ENCODE data around the gene BACH2. TPM values are rescaled to one million over a fixed set of nuclear protein-coding genes. Genes with fewer than 3 reads are reported as not detected.

Gene BACH2
- total RNA-seq, 4 donors from 2014 or later: 4.2 to 9.8 (median 5.8) TPM

DNA sequence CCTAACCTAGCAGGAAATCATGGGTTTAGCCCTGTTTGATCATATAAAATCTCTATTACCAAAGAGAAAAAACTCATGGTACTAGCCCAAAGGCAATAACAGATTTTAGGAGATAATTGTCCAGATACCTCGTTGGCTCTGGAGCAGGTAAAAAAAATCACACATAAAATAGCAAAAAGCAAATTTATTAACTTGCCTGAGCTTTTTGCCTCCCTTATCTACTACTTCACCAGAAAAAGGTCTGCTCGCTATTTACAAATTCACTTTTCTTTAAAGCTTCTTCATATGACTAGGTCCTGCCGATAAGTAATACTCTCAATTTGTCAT lies 320.0 kb downstream of the BACH2 start:
- Histone ChIP-seq H3K36me3 (no peaks in the 10 kb centered on the region), H3K4me3 (no peak overlapping the region), H3K27ac (replicated peaks in 1 of 4) (no peak overlapping the region), H3K9me3 (no peaks in the 10 kb centered on the region), H3K27me3 (no peaks in the 10 kb centered on the region), H3K4me1 (peaks cover 8 to 19% (median 17%) of the 10 kb centered on the region in 4 donors)
- WGBS: 97% methylated on average over 3 of the region's 3 CpGs
- no peak for DNase-seq (ENCODE audit: extremely low spot score)
- TF ChIP-seq POLR2A (IDR thresholded peaks at IDR 0.05; ENCODE audit: low read depth) (no peak), POLR2AphosphoS5 (IDR thresholded peaks at IDR 0.05) (no peak), EP300 (IDR thresholded peaks at IDR 0.05) (no peak)
- TF ChIP-seq, protein P1, sequence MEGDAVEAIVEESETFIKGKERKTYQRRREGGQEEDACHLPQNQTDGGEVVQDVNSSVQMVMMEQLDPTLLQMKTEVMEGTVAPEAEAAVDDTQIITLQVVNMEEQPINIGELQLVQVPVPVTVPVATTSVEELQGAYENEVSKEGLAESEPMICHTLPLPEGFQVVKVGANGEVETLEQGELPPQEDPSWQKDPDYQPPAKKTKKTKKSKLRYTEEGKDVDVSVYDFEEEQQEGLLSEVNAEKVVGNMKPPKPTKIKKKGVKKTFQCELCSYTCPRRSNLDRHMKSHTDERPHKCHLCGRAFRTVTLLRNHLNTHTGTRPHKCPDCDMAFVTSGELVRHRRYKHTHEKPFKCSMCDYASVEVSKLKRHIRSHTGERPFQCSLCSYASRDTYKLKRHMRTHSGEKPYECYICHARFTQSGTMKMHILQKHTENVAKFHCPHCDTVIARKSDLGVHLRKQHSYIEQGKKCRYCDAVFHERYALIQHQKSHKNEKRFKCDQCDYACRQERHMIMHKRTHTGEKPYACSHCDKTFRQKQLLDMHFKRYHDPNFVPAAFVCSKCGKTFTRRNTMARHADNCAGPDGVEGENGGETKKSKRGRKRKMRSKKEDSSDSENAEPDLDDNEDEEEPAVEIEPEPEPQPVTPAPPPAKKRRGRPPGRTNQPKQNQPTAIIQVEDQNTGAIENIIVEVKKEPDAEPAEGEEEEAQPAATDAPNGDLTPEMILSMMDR (IDR thresholded peaks at IDR 0.05): no peak
- intact Hi-C loops (cut with DNase I): loop anchor here (10.0 kb wide), 1 partner anchor 108 kb away; no protein-coding TSS in a partner anchor

DNA sequence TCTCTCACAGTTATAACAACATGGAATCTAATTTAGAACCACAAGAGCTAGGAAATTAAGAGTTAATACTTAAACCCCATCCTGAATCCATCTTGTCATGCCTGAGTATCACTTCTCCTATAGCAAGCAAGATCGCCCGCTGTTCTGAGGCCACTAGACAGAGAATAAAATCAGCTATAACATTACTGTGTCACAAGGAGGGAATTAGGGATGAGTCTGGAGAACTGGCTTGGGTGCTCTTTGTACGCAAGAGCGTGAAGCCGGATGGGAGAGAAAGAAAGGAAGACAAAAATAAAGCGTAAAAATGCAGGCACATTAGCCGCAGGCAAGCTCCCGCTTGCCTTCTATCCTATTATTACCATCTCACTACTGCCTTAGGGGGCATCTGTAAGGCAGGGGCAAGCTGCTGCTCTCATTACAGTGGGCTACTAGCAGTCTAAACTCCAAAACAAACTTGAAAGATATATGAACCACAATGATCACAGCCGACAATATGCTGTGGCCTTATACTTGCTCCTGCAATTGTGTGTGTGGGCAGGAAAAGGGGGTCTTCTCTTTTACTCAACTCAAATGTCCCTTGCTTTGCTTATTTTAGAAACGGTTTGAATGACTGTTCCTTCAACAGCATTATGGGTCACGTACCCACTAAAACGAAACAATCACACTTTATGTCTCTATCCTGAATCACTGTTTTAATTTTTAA lies 320.5 kb downstream of the BACH2 start:
- TF ChIP-seq POLR2A (IDR thresholded peaks at IDR 0.05; ENCODE audit: low read depth) (no peak), EP300 (IDR thresholded peaks at IDR 0.05) (no peak), POLR2AphosphoS5 (IDR thresholded peaks at IDR 0.05) (no peak)
- TF ChIP-seq, protein P1 (IDR thresholded peaks at IDR 0.05): no peak
- Histone ChIP-seq H3K4me1 (peaks cover 8 to 19% (median 17%) of the 10 kb centered on the region in 4 donors), H3K9me3 (no peaks in the 10 kb centered on the region), H3K4me3 (no peak overlapping the region), H3K36me3 (no peaks in the 10 kb centered on the region), H3K27ac (replicated peaks in 1 of 4) (no peak overlapping the region), H3K27me3 (no peaks in the 10 kb centered on the region)
- intact Hi-C loops (cut with DNase I): loop anchor here (10.0 kb wide), 1 partner anchor 109 kb away; no protein-coding TSS in a partner anchor
- no peak for DNase-seq (ENCODE audit: extremely low spot score)
- 95% methylated on average over 12 of the region's 12 CpGs for WGBS

DNA sequence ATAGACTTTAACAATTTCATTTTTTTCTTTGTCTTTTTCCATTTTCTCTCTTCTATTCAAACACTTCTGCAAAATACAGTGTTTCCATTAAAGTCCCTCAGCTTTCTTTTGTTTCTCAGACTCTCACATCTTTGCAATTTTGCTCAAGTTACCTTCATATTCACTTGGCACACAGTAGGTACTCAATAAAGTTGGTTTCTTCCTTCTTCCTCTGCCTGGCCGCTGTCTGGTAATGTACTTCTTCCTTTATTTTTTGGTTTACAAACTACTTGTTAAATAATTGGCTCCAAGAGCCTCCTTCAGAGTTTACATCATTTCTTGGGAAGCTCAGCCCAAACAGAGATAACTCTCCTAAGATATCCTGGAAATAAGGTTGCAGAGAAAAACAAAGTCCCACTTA lies 321.3 kb downstream of the BACH2 start:
- H3K27ac ChIP-seq (replicated peaks in 1 of 4): no peak overlapping the region
- peaks cover 8 to 27% (median 24%) of the 10 kb centered on the region in 4 donors for H3K4me1 ChIP-seq
- no peaks in the 10 kb centered on the region for H3K27me3 ChIP-seq
- H3K9me3 ChIP-seq: no peaks in the 10 kb centered on the region
- intact Hi-C loops (cut with DNase I): loop anchor here (10.0 kb wide), 1 partner anchor 109 kb away; no protein-coding TSS in a partner anchor
- DNase-seq (ENCODE audit: extremely low spot score): no peak
- WGBS: 88% methylated on average over 1 of the region's 1 CpG
- no peaks in the 10 kb centered on the region for H3K36me3 ChIP-seq
- no peak overlapping the region for H3K4me3 ChIP-seq
- TF ChIP-seq, protein P1 (IDR thresholded peaks at IDR 0.05): no peak
- TF ChIP-seq POLR2A (IDR thresholded peaks at IDR 0.05; ENCODE audit: low read depth): no peak
- no peak for TF ChIP-seq POLR2AphosphoS5 (IDR thresholded peaks at IDR 0.05)
- TF ChIP-seq EP300 (IDR thresholded peaks at IDR 0.05): no peak

DNA sequence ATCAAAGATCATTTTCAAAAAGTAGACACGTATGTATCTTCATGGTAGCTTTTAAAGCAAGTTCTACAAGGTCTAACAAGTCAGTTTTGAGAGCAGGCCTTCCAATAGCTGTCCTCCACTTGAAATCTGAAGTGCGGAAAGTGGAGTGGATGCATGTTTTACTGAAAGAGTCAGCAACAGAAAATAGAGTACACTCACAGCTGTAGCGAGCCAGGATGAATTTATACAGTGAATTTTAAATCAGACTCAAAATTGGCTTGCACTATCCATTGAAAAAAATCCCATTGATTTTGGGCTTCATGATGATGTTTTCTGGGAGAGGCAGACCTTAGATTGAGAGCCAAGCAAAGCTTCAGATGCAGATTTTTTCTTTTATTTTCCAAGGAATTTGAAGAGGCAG lies 321.8 kb downstream of the BACH2 start:
- WGBS: 91% methylated on average over 3 of the region's 3 CpGs
- intact Hi-C loops (cut with DNase I): loop anchor here (5.0 to 10.0 kb wide), 2 partner anchors 110 to 322 kb away; partner anchors contain the start of gene BACH2
- H3K4me1 ChIP-seq: peaks cover 8 to 27% (median 25%) of the 10 kb centered on the region in 4 donors
- no peak for DNase-seq (ENCODE audit: extremely low spot score)
- H3K36me3 ChIP-seq: no peaks in the 10 kb centered on the region
- no peaks in the 10 kb centered on the region for H3K27me3 ChIP-seq
- H3K27ac ChIP-seq (replicated peaks in 1 of 4): no peak overlapping the region
- TF ChIP-seq, protein P1 (IDR thresholded peaks at IDR 0.05): no peak
- TF ChIP-seq EP300 (IDR thresholded peaks at IDR 0.05): no peak
- TF ChIP-seq POLR2A (IDR thresholded peaks at IDR 0.05; ENCODE audit: low read depth): no peak
- TF ChIP-seq POLR2AphosphoS5 (IDR thresholded peaks at IDR 0.05): no peak
- no peak overlapping the region for H3K4me3 ChIP-seq
- H3K9me3 ChIP-seq: no peaks in the 10 kb centered on the region
